Upper lobe of left lung (tissue), 4 donors: ENCODE results near the gene FNTB.

ENCODE experiments used
- CTCF ChIP-seq, 6 experiments: fragments of 450-650 bp in 4 of 6; fragments of 200-600 bp in 2 of 6; sonication (generic) in 2 of 6; IDR thresholded peaks; one replicate each; pipeline ENCODE4 v1.5.1; 2016 to 2019; ENCODE audit warnings: antibody characterized with exemption in 6 of 6
- EP300 ChIP-seq, 4 donors: sonication (generic); formaldehyde crosslinking; IDR thresholded peaks; one replicate each; pipeline ENCODE4 v1.5.1; 2017; ENCODE audit warnings: antibody characterized with exemption in 4 of 4, control low read depth in 2 of 4
- POLR2A ChIP-seq, 4 donors: fragments of 450-650 bp; IDR thresholded peaks; one replicate each; pipeline ENCODE4 v1.5.1; 2016 to 2017; ENCODE audit warnings: antibody characterized with exemption in 4 of 4, mild to moderate bottlenecking in 2 of 4

GRCh38 chr14:65007202-65007601, 20.5 kb downstream of the FNTB start:
- TF ChIP-seq CTCF (IDR thresholded peaks at IDR 0.05) (no peak), POLR2A (IDR thresholded peaks at IDR 0.05) (no peak), EP300 (IDR thresholded peaks at IDR 0.05) (no peak)
